ENCODE data around the gene CENPH. TPM values are rescaled to one million over a fixed set of nuclear protein-coding genes. Genes with fewer than 3 reads are reported as not detected.

Gene CENPH
- total and polyA plus RNA-seq, 12 donors = 1.9 to 5.1 (median 2.8) TPM

DNA sequence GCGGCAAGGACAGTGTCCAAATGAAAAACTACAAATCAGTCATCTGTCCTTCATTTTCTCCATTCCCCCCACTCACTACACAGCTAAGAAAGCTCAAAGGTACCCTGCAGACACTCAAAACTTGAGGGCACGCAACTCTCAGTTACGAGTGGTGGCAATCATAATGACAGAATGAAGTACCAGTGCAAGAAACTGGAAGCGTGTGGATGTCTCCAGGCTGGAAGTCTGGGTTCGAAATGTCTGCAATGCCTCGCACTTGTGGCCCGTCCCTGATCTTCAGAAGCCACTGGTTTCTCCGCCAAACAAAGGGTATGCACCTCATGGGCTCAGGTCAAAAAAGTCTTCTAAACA, 597 bp upstream of the CENPH start:
- TF ChIP-seq, protein P1, sequence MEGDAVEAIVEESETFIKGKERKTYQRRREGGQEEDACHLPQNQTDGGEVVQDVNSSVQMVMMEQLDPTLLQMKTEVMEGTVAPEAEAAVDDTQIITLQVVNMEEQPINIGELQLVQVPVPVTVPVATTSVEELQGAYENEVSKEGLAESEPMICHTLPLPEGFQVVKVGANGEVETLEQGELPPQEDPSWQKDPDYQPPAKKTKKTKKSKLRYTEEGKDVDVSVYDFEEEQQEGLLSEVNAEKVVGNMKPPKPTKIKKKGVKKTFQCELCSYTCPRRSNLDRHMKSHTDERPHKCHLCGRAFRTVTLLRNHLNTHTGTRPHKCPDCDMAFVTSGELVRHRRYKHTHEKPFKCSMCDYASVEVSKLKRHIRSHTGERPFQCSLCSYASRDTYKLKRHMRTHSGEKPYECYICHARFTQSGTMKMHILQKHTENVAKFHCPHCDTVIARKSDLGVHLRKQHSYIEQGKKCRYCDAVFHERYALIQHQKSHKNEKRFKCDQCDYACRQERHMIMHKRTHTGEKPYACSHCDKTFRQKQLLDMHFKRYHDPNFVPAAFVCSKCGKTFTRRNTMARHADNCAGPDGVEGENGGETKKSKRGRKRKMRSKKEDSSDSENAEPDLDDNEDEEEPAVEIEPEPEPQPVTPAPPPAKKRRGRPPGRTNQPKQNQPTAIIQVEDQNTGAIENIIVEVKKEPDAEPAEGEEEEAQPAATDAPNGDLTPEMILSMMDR (IDR thresholded peaks at IDR 0.05) = no peak
- H3K36me3 ChIP-seq = peaks cover 0 to 7% (median 0%) of the 10 kb centered on the region in 9 donors
- peak overlapping the region; percentile 49 to 93 (median 78) for H3K4me3 ChIP-seq
- peak overlapping the region in 9 of 10 donors; percentile 35 to 82 (median 76) for H3K27ac ChIP-seq
- no peaks in the 10 kb centered on the region for H3K27me3 ChIP-seq
- H3K4me1 ChIP-seq = peaks cover 3 to 18% (median 17%) of the 10 kb centered on the region in 9 donors
- ATAC-seq = peak in 3 of 8 donors; percentile 10 to 28 (median 20)
- no peak for DNase-seq
- no peaks in the 10 kb centered on the region for H3K9me3 ChIP-seq
- intact Hi-C loops (cut with DNase I) = loop anchor here in 1 of 10 donors (2.0 kb wide), 2 partner anchors 22 to 46 kb away; partner anchors contain the start of genes CCNB1 and CDK7
- 14 to 24% methylated on average over 8 of the region's 8 CpGs for WGBS, 2 donors

DNA sequence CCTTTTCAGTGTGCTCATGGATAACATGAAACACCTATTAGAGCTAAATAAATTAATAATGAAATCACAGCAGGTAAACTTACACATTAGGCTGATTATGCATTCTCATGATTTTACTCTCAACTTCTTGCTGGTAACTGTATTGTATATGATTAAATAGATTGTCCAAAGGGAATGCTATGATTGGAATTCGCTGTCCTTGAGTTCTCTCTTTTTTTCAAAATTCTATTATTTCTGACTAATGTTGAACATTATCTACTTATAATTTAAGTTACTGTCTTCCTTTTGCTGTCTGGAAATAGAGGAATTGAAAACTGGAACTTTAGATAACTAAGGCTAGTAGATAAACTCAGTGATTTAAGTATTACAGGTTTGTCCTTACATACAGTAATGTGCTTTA, 13.1 kb downstream of the CENPH start:
- Histone ChIP-seq H3K36me3 (peaks cover 0 to 6% (median 0%) of the 10 kb centered on the region in 9 donors), H3K4me3 (no peak overlapping the region), H3K4me1 (no peaks in the 10 kb centered on the region), H3K9me3 (no peaks in the 10 kb centered on the region), H3K27ac (no peak overlapping the region), H3K27me3 (no peaks in the 10 kb centered on the region)
- 95 to 98% methylated on average over 1 of the region's 1 CpG for WGBS, 2 donors
- no peak for ATAC-seq
- intact Hi-C loops (cut with DNase I) = no loop called here
- TF ChIP-seq, protein P1 (IDR thresholded peaks at IDR 0.05) = no peak
- DNase-seq = no peak

DNA sequence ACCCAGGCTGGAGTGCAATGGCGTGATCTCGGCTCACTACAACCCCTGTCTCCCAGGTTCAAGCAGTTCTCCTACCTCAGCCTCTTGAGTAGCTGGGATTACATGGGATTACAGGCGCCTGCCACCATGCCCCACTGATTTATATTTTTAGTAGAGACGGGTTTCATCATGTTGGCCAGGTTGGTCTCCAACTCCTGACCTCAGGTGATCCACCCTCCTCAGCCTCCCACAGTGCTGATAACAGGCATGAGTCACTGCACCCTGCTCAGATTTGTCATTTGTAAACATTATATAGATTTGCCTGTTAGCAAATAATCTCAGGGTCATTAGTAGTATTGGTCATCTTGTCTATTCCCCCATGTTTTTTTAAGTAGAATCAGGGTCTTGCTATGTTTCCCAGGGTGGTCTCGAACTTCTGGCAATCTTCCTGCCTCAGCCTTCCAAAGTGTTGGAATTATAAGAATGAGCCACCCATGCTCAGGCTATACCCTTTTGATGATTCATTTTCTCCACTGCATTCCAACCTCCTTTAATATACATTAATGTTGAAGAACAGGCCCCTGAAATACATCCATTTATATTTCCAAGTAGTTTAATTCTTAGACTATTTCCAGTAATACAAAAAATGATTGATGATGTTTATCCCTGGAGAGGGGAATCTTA, 17.3 kb downstream of the CENPH start:
- 98 to 99% methylated on average over 5 of the region's 5 CpGs for WGBS, 2 donors
- Histone ChIP-seq H3K27me3 (no peaks in the 10 kb centered on the region), H3K4me3 (no peak overlapping the region), H3K9me3 (no peaks in the 10 kb centered on the region), H3K27ac (no peak overlapping the region), H3K4me1 (no peaks in the 10 kb centered on the region), H3K36me3 (peaks cover 0 to 5% (median 0%) of the 10 kb centered on the region in 9 donors)
- ATAC-seq = no peak
- no peak for DNase-seq
- intact Hi-C loops (cut with DNase I) = no loop called here
- TF ChIP-seq, protein P1 (IDR thresholded peaks at IDR 0.05) = no peak

DNA sequence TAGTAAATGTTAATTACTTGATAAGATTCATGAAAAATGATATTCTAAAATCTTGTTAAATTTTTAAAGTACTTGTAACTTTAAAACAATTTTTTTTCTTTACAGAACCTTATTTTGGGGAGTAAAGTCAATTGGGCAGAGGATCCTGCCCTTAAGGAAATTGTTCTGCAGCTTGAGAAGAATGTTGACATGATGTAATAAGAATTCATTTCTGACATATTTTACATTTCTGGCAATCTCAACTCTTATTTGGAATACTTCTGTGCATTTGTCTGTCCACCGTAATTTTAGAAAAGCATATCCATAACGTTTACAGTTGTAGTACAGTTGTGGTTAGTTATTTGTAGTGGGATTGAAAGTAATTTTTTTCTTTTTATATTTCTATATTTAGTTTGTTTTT, 20.2 kb downstream of the CENPH start:
- TF ChIP-seq, protein P1 (IDR thresholded peaks at IDR 0.05) = no peak

More for the DNA sequence above, 20.2 kb downstream of the CENPH start:
- 72 to 77% methylated on average over 2 of the region's 2 CpGs for WGBS, 2 donors
- intact Hi-C loops (cut with DNase I) = loop anchor here in 3 of 10 donors (10.0 kb wide), 2 partner anchors 115 to 125 kb away; partner anchors contain the start of genes SLC30A5 (in 2 of the 3) and CCDC125 (in 1 of the 3)
- no peak for ATAC-seq
- no peak overlapping the region for H3K4me3 ChIP-seq
- no peaks in the 10 kb centered on the region for H3K9me3 ChIP-seq
- H3K27me3 ChIP-seq = no peaks in the 10 kb centered on the region
- no peak for DNase-seq
- no peaks in the 10 kb centered on the region for H3K36me3 ChIP-seq
- H3K4me1 ChIP-seq = no peaks in the 10 kb centered on the region
- H3K27ac ChIP-seq = no peak overlapping the region
